Body of pancreas (tissue), 4 donors: ENCODE measurements around the gene TMEM150B.

Experiments
- POLR2A ChIP-seq, 3 donors: fragments of 450-650 bp; IDR thresholded peaks; one replicate each; pipeline ENCODE4 v1.6.1; 2016; ENCODE audit warnings: antibody characterized with exemption in 3 of 3, mild to moderate bottlenecking in 2 of 3
- TF ChIP-seq, protein P1 (sequence below), 7 experiments: fragments of 450-650 bp in 4 of 7; fragments of 200-600 bp in 3 of 7; sonication (generic) in 3 of 7; IDR thresholded peaks; one replicate each; pipeline ENCODE4 v1.5.1; 2016 to 2019; ENCODE audit warnings: antibody characterized with exemption in 7 of 7

DNA sequence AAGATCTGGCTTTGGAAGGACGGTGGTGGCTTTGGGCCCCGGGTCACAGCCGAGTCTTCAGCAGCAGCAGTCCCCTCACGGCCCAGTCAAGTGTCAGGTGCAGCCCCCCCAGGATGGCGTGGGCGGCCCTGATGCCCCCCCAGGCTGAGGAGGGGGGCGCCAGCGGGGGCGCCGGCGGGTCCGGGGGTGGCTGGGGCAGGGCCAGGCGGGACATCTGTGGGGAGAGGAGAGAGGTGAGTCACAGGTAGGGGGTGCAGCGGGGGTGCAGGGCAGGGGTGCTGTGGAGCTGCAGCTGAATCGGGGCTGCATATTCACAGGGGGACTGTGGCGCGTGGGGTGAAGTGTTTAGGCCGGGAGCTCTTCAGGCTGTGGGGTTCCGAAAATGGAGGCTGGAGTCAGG lies 40.8 kb upstream of the TMEM150B start:
- TF ChIP-seq, protein P1, sequence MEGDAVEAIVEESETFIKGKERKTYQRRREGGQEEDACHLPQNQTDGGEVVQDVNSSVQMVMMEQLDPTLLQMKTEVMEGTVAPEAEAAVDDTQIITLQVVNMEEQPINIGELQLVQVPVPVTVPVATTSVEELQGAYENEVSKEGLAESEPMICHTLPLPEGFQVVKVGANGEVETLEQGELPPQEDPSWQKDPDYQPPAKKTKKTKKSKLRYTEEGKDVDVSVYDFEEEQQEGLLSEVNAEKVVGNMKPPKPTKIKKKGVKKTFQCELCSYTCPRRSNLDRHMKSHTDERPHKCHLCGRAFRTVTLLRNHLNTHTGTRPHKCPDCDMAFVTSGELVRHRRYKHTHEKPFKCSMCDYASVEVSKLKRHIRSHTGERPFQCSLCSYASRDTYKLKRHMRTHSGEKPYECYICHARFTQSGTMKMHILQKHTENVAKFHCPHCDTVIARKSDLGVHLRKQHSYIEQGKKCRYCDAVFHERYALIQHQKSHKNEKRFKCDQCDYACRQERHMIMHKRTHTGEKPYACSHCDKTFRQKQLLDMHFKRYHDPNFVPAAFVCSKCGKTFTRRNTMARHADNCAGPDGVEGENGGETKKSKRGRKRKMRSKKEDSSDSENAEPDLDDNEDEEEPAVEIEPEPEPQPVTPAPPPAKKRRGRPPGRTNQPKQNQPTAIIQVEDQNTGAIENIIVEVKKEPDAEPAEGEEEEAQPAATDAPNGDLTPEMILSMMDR (IDR thresholded peaks at IDR 0.05): no peak
- TF ChIP-seq POLR2A (IDR thresholded peaks at IDR 0.05): no peak
